Measurements from ENCODE around the gene FAM174C.

GRCh38 chr19:1239420-1239795 is 35.9 kb upstream of the FAM174C start:
- TF ChIP-seq CTCF (IDR thresholded peaks at IDR 0.05; ENCODE audit: low read length) (no peak), EZH2 (IDR thresholded peaks at IDR 0.05; ENCODE audit: borderline replicate concordance, low read length) (no peak)

All from OCI-LY1 (cell line).